Measurements from ENCODE around the gene NR1I3. TPM values are rescaled to one million over a fixed set of nuclear protein-coding genes. Genes with fewer than 3 reads are reported as not detected.

NR1I3 gene
- total and polyA plus RNA-seq, 2 of the 13 experiments (the other 11 are each of a cell fraction or from before 2014, with no cell fraction given): 0.62 to 0.95 TPM

- TF ChIP-seq TFAP4 (IDR thresholded peaks at IDR 0.05; ENCODE audit: borderline replicate concordance, low read depth) (0 out of 2 replicates have a peak, but pooled peaks have one; percentile 19), MXI1 (IDR thresholded peaks at IDR 0.05; ENCODE audit: borderline replicate concordance, low read depth, low read length) (0 out of 3 replicates have a peak, but pooled peaks have one; percentile 43), MEF2D (CRISPR knock-in tag; IDR thresholded peaks at IDR 0.05) (peak; percentile 16; the same call in 1 of the 2 replicates), GATAD2A (CRISPR knock-in tag; IDR thresholded peaks at IDR 0.05) (peak; percentile 52; the same call in 1 of the 2 replicates), TBX2 (CRISPR knock-in tag; IDR thresholded peaks at IDR 0.05; ENCODE audit: borderline replicate concordance) (0 out of 2 replicates have a peak, but pooled peaks have one; percentile 22), ZNF704 (CRISPR knock-in tag; IDR thresholded peaks at IDR 0.05; ENCODE audit: borderline replicate concordance) (no peak), MED1 (CRISPR knock-in tag; IDR thresholded peaks at IDR 0.05) (0 out of 2 replicates have a peak, but pooled peaks have one; percentile 10), SIX1 (CRISPR knock-in tag; IDR thresholded peaks at IDR 0.05; ENCODE audit: borderline replicate concordance) (0 out of 2 replicates have a peak, but pooled peaks have one; percentile 27), HMGXB3 (CRISPR knock-in tag; IDR thresholded peaks at IDR 0.05; ENCODE audit: borderline replicate concordance) (peak; percentile 49; the same call in 1 of the 2 replicates), KLF9 (CRISPR knock-in tag; IDR thresholded peaks at IDR 0.05; ENCODE audit: low read depth) (no peak), YEATS4 (CRISPR knock-in tag; IDR thresholded peaks at IDR 0.05; ENCODE audit: borderline replicate concordance) (no peak)
- TF ChIP-seq, protein P1, sequence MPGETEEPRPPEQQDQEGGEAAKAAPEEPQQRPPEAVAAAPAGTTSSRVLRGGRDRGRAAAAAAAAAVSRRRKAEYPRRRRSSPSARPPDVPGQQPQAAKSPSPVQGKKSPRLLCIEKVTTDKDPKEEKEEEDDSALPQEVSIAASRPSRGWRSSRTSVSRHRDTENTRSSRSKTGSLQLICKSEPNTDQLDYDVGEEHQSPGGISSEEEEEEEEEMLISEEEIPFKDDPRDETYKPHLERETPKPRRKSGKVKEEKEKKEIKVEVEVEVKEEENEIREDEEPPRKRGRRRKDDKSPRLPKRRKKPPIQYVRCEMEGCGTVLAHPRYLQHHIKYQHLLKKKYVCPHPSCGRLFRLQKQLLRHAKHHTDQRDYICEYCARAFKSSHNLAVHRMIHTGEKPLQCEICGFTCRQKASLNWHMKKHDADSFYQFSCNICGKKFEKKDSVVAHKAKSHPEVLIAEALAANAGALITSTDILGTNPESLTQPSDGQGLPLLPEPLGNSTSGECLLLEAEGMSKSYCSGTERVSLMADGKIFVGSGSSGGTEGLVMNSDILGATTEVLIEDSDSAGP (CRISPR knock-in tag; IDR thresholded peaks at IDR 0.05; ENCODE audit: borderline replicate concordance): peak; percentile 27; the same call in 1 of the 2 replicates
- TF ChIP-seq, protein P2, sequence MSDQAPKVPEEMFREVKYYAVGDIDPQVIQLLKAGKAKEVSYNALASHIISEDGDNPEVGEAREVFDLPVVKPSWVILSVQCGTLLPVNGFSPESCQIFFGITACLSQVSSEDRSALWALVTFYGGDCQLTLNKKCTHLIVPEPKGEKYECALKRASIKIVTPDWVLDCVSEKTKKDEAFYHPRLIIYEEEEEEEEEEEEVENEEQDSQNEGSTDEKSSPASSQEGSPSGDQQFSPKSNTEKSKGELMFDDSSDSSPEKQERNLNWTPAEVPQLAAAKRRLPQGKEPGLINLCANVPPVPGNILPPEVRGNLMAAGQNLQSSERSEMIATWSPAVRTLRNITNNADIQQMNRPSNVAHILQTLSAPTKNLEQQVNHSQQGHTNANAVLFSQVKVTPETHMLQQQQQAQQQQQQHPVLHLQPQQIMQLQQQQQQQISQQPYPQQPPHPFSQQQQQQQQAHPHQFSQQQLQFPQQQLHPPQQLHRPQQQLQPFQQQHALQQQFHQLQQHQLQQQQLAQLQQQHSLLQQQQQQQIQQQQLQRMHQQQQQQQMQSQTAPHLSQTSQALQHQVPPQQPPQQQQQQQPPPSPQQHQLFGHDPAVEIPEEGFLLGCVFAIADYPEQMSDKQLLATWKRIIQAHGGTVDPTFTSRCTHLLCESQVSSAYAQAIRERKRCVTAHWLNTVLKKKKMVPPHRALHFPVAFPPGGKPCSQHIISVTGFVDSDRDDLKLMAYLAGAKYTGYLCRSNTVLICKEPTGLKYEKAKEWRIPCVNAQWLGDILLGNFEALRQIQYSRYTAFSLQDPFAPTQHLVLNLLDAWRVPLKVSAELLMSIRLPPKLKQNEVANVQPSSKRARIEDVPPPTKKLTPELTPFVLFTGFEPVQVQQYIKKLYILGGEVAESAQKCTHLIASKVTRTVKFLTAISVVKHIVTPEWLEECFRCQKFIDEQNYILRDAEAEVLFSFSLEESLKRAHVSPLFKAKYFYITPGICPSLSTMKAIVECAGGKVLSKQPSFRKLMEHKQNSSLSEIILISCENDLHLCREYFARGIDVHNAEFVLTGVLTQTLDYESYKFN (CRISPR knock-in tag; conservative IDR thresholded peaks at IDR 0.05): peak; percentile 44; the same call in 1 of the 2 replicates
- TF ChIP-seq, protein P3, sequence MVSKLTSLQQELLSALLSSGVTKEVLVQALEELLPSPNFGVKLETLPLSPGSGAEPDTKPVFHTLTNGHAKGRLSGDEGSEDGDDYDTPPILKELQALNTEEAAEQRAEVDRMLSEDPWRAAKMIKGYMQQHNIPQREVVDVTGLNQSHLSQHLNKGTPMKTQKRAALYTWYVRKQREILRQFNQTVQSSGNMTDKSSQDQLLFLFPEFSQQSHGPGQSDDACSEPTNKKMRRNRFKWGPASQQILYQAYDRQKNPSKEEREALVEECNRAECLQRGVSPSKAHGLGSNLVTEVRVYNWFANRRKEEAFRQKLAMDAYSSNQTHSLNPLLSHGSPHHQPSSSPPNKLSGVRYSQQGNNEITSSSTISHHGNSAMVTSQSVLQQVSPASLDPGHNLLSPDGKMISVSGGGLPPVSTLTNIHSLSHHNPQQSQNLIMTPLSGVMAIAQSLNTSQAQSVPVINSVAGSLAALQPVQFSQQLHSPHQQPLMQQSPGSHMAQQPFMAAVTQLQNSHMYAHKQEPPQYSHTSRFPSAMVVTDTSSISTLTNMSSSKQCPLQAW (CRISPR knock-in tag; IDR thresholded peaks at IDR 0.05): peak; percentile 59
Measured at GRCh38 chr1:161209790-161210409, 28.1 kb downstream of the NR1I3 start (continued).
